ENCODE measurements around the gene TWIST2.

The TWIST2 gene

DNA sequence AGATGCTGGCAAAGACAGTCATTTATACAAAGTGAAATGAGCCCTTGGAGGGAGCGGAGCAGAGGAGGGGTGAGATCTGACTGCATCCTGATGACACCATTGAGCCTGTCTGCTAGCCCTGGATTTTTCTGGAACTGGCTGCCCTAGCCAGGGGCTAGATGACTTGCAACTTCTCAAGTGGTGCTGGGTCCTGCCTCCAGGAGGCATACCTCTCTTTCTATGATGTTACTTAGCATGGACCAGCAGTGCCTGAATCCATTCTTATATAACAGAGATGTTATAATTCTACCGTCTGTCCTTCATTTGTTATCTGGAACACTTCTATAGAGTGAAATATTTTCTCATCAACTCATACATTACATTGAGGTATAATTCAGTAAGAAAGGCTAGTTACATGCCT is 8.5 kb upstream of the TWIST2 start:
- no peak for DNase-seq

DNA sequence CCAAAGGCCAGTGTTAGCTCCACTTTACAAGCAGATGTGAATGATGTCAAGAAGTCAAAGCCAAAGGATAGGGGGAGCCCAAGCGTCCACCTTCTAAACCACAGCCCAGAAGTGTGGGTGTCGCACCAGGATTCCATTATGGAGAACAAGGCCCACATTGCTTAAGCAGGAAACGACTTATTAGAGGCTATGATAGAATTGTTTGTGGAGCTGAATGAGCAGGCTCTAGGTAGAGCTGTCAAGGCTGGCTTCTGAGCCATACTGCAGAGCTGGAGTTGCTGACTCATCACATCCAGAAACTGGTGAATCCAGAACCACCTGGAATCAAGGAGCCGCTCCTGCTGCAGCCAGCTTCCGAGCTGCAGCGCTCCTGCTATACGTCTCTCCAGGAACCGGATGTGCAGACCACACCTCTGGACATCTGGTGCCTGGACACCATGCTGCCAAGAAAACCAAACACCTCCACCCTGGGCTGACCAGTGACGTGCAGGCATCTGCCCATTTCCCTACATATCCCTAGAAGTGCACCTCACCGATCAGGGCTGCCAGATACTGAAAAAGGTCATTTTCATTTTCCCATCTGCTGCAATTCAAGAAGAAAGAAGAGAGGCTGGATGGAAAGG is 6.2 kb upstream of the TWIST2 start:
- no peak for DNase-seq

DNA sequence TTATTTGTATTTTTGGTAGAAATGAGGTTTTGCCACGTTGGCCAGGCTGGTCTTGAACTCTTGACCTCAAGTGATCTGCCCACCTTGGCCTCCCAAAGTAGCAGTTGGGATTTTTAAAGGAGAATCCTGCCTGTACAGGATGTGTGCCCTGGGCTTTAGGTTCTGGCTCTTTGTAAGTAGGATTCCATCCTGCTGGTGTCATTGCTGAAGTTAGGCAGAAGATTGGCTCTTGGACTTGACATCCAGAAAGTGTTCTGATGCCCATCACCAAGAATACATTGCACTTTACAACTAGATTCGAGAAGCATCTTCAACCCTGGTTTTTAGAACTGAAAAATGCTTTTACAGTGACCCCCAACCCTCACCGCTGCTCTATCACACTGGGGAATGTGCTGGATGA is 4.4 kb upstream of the TWIST2 start:
- no peak for DNase-seq

DNA sequence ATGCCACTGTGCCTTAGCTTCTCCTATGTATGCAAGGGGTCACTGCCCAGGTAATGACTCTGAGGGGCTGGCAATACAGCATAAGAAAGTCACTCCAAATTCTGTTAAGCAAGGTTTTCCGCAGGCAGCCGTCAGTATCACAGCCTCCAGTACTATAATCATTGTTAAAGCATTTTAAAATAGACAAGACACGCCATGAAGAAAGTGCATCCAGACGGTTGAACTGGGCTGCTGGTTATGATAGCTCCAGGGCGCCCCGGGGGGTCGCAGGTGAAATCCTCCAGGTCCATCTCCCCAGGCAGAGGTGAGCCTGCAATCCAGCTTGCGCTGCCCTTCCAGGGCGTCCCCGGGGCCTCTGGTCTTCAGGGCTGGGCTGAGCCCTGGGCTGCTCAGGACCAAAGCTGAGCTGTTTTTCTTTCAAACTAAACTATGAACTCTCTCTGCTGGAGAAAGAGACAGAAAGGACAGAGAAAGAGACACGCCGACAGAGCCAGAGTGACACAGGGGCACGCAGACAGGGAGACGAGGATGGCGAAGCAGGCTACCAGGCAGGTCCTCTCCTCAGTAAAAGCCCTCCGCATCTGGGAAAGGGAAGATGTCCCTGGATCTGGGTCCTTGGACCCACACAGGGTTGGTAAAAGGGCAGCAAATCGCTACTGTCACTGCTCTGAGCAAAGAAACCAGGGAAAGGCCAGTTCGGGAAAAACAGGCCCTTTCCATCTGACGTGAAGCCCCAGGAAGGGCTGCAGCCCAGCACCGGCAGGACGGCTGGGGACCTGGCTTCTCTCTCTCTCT is 2.1 kb upstream of the TWIST2 start:
- DNase-seq: no peak

DNA sequence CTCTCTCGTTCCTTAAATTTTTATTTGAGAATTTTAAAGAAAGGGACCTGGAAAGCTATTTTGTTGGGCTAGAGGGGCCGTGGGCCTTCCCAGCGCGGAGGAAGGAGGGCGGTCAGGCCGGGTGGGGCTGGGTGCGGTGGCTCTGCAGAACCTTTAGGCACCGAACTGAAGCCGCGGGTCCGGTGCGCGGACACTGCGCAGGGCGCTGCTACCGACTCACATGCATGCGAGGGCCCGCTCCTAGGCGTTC is 1.6 kb upstream of the TWIST2 start:
- no peak for DNase-seq

DNA sequence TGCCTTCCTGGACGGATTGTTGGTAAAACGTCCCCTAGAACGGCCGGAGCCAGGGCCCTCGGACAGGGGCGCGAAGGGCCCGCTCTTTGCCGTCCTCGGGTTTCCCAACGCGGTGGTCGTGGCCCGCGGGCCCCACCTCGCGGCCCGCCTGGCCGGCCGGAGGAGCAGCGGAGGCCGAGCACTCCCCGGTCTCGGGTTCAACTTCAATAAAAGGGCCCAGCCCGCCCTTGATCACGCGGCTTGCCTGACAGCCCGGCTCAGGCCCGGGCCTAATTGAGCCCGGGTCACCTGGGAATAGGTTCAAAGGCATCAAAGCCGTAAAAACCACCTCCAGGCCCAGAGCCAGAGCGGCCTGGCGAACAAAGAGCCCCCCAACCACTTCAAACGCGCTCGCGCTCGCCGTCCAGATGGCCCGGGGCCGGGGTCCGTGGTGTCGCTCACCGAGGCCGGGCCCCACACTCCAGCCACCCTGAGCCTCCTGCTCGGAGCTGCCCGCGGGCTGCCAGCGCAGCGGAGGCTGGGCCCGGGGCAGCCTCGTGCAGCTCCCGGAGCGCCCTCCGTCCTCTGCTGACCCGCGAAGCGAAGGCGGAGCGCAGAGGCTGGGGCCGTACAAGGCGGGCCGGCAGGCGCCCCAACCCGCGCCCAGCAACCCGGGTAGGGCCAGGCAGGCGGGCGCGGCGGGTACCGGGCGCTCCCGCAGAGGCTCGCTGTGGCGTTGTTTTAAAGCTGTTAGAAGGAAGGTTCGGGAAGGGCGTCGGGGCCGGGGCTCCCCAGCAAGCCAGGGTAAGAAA is 1.1 kb upstream of the TWIST2 start:
- DNase-seq: no peak

DNA sequence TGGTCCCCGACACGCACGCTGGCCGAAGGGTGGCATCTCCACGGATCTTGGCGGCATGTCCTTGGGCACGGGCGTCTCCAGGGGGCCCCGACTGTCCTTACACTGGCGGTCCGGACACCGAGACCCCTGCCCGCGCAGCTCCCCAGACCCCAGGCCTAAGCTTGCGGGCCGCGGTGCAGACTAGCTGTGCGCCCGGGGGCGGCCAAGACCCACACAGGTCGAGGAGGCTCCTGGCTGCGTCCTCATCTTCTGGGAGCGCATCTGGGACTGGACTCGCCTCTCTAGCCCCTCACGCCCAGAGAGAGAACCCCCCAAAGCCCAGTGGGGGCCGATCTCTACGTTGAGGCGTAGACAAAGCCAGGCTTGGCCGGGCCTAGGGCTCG is 475 bp upstream of the TWIST2 start:
- DNase-seq: no peak

DNA sequence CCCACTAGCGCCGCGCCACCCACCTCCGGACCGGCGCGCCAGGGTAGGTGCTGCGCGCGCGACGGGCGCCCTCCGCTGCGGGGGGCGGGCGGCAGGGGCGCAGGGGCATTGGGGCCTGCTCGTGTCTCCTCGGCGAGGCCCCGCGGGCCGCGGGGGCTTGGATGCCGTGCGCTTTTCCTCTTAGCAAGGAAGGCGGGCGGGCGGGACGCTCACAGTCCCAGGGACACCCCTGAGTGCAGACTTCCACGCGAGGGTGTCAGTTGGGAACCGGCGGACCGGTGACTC is 748 bp downstream of the TWIST2 start:
- DNase-seq: no peak

DNA sequence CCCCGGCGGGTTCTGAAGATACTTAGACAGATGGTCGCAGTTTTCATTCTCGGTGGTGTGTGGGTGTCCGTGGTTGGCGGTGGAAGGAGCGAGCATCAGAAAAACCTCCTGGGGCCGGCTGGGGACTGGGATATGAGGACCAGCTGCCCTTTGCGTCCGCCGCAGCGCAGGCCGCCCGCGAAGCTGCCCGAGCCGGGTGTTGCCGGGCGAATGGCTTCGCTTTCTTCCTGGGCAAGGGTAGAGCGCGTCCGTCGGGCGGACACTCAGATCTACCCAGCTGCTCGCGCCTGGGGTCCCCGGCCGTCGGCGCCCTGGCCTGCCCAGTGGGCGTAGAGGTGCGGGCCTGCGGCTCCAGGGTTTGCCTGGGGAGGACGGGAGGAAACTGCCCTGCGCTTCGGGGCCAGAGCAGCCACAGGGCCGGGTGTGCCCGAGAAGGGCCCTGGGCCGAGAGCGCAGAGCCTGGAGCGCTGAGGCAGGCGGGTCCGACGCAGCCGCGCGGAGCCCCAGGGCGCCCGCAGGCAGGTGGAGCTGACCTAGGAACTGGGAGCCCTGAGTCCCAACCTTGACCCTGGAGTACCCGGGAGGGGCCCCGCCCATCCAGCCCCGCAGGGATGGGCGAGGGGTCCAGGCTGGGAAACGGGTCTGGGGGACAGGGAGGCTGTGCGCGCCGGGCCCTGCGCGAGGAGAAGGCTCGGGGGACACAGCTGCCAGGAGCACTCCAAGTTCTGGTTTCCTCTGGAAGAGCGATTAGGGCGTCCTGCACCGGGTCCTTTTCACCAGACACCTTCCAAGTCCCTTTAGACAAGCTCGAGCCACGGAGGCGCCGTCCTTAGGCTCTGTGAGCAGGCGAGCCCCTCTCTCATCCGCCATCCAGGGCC is 1.3 kb downstream of the TWIST2 start:
- DNase-seq: no peak

DNA sequence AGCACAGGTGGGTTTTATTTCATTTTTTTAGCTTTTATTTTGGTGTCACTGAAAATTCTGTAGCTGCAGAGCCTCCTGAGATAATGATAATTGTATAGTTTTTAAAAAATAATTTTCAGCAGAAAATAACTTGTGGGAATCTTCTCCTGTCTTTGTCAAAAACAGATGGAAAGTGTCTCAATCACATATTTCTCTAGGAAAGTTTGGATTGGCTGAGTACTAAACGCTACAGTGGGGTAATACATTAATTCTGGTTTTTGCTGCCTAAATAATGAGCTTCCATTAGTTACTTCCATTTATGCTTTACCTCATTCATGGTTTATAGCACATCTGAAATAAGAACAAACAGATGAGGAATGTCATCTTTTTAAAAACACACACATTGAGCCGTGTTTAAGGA is 2.2 kb downstream of the TWIST2 start:
- no peak for DNase-seq

DNA sequence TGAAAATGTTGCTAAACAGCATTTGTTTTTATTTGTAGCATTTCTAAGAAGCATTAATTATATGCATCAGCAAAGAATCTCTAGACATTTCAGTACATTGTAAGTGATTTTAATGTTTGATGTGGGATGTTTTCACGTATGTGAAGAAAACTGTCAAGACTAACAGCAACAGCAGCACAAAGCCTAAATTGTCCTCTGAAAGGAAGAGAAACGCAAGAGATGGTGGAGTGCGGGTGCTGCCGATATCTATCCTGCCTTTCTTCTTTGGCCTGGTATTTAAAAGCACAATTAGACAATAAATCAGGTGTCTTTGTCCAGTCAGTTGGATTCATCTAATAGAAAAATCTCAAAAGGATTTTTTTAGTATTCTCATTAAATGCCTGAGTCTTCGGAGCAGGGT is 3.1 kb downstream of the TWIST2 start:
- DNase-seq: no peak

DNA sequence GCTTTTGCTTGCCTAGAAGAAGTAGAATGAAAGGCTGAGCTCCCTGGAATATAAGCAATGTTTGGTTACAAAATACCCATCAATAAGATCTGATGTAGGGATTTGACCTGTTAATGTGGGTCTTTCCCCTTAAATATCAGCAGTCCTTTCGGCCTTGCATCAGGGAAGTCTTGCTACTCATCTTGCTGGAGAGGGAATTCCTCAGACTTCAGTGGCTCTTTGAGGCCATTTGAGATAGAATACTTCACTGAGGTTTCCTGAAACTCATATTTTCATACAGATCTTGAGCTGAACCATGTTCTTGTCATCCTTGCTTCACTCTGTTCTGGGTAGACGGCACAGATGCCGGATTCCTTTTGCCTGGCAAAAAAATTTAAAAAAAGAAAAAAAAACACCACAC is 3.9 kb downstream of the TWIST2 start:
- DNase-seq: no peak

DNA sequence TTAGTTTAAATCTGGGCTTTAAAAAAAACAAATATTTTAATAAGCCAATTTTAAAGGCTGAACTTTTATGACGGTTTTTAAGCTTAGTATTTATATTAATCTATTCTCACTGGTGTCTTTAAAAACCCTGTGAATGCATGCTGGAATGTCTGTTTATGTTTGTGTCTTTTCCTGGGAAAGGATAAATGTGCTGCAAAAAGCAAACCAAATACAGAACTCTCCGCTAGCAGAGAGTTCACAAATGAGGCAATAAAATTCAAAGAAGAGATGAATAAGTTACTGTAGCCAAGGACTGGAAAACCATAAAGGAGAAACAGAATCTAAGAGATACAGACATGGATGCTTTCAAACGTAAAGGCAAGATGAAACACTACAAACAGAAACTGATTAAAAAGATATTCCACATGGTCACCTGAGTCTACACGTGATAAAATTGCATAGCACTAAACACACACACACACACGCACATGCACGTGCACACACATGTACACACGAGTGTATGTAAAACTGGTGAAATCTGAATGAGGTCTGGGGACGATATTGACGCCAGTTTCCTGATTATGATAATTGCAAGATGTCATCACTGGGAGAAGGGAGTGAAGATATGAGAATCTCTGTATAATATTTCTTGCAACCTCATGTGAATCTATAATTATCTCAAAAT is 4.5 kb downstream of the TWIST2 start:
- no peak for DNase-seq

DNA sequence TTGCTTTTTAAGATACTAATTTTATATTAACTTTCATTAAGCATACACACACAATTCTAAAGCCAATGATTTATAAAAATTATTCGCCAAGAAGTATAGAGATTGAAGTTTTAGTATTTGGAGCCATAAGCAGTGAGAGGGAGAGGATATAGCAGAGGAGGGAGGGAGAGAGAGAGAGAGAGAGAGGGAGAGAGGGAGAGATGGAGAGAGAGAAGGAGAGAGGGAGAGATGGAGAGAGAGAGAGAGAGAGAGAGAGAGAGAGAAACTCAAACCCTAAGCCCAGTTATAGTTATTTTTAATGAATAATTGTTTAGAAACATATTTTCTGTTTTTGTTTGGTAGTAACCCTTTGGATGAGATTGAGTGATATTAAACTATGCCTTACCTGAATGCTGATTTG is 5.3 kb downstream of the TWIST2 start:
- DNase-seq: no peak

DNA sequence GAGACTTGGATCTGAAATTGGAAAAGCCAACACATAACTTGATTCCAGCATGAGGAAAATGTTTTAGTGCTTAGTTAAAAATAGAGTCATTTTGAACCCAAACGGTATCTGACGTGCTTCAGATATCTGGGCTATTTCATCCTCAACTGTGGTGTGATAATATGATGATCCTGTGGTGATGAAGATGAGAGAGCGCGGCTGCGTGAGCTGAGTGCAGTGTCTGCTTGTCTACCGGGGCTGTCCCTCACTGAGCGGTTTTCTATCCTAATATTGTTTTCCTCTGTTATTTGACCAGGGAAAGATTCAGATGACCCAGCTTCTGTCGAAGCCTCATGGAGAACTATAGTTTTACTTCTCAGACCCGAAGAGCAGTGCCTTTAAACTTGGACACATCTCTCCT is 5.8 kb downstream of the TWIST2 start:
- DNase-seq: no peak

DNA sequence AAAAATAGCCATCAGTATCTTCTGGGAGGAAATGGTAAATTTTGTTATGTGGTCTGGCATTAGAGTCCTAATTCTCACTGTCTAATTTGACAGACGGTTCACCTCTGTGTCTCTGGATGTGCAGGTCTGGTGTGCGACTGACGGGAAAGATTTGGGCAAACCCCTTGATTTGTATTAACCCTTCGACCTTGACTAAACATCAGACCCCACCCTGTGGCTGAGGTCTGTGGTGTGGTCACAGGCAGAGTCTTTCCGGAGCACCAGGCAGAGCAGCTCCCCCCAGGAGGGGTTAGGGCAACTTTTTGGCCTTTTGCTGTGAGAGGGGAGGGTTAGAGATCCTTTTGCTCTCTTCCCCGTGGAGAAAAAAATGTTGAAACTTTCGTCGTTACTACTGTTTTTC is 6.4 kb downstream of the TWIST2 start:
- DNase-seq: no peak

DNA sequence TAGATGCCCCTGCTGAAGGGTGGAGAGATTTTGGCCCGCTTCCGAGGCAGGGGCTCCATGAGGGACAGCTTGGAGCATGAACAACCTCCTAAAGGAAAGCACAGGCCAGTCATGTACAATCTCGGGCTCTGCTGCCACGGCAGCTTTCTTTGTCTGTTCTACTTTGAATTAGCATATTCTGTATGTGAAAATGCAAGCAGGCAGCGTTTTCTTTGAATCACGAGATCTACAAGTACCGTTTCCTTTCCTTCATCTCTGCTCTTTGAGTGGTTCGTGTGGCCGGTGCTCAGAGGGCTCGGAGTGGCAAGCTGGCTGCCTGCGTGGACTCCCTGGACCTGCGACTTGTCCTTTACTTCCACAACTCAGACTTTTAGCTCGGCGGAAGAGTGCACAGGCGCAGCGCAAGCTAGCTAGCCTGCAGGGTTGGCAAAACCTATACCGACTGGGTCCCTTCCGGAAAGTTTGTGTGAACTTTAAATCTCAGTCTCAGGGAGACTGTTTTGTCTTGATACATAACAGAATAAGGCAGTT is 6.9 kb downstream of the TWIST2 start:
- no peak for DNase-seq

DNA sequence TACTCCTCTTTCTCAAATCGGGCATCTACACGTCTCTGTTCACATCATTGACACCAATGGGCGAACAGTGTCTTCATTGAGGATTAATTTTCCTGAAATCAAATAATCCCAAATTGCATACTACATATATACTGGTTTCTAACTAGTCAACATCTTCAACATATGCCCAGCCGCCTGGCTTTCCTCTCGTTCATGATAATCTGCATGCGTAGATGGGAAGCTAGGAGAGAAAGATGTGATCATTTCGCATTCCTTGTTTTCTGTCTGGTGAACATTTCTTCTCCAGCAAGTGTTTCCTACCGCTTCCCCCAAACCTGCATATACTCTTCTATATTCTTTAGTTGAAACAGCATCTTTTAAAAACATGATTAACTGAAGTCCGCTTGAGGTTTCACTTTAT is 7.4 kb downstream of the TWIST2 start:
- DNase-seq: no peak

DNA sequence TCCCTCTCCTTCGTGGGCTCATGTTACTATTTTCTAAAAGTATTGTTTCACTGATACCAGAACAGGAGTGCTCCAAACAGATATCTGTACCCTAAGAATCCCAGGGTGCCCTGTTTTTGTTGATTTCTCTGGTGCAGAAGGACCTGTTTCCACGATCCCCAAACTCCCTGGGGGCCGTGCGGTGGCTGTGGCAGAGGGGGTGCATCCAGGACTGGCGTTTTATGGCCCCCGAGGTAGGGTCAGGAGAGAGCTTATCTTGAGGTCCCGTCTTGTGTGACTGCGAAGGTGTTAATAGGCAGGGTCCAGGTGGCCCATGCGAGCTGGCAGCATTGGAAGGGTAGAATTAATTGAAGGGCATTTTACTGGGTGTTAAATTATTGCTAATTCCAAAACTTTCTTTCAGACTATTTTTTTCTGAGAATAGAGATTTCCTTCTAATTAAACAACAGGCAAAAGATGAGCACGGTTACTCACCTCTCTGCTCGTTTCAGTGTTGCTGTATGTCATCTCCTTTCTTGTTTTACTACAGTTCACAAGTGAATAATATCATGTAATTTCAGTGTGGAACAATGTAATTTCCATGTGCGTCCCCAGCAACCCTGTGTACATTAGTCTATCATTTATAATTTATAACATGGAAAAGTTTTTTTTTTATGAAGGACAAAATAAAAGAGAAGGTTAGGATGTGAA is 8.2 kb downstream of the TWIST2 start:
- no peak for DNase-seq

DNA sequence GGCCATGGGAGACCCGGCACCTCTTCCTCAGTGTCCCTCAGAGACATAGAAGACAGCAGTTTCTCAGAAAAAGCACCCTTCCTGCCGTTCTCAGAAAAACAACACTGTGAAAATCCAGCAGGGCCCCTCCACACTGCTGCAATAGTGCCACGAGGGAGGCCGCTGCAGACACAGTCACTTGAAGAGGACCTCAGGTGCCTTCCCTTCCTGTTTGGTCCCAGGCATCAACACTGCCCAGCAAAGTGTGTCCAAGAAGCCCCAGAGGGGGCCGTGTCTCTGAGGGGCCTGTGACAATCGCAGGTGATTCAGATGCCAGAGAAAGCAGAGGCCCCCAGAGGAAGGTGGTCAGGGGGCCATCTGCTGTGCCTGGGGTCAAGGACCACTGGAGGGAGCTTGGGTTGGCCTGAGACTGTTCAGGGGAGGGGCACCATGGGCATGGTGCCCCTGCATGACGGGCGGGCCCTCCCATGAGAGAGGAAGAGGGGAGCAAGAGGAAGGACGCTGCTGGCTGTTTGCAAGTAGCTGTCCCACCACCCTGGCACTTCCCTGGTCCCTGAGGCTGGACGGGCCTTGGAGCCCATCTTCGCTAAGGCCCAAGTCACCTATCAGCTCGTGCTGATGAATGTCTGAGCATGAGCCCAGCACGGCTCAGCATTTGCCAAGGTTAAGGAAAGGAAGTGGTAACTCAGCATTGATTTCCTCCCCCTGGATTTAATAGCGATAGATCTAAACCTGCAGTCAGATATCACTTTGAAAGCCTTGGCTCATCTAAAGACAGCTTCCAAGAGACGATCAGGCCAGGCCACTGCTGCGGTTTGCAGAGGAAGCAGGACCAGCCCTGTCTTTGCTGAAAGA is 9.1 kb downstream of the TWIST2 start:
- DNase-seq: no peak

DNA sequence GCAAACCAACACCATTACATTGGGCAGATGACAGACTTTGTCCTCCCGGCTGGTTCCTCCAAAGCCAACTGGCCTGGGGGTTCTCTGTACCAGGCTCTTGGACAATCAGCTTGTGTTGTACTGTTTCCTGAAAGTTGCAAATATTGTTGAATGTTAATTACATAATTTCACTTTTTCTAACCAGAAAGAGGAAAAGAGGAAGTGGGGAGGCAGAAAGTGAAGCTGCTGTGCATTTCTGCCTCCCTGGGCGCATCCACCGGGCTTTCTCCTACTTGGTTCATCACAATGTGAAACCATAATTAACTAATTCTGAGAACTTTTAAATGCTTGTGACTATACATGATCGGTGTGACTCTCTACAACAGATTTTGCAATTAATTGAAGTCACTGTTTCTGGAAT is 10.1 kb downstream of the TWIST2 start:
- DNase-seq: no peak
